Peyer's patch (tissue), 4 donors: ENCODE data around the gene ARHGAP40. TPM values are rescaled to one million over a fixed set of nuclear protein-coding genes. Genes with fewer than 3 reads are reported as not detected.

Experiments used
- DNase-seq, 3 donors: peaks; one replicate each; pipeline ENCODE4 v3.0.0-alpha.2; 2017 to 2019
- H3K27ac ChIP-seq, 4 donors: fragments of 200-600 bp; sonication (generic); one replicate each; pipeline ENCODE4 v1.5.1; 2016 to 2019
- H3K27me3 ChIP-seq, 2 donors: fragments of 200-600 bp; sonication (generic); one replicate each; pipeline ENCODE4 v1.5.1; 2019
- H3K36me3 ChIP-seq, 3 donors: fragments of 200-600 bp; sonication (generic); one replicate each; pipeline ENCODE4 v1.5.1; 2016 to 2019
- H3K4me1 ChIP-seq, 4 donors: fragments of 200-600 bp; sonication (generic); one replicate each; pipeline ENCODE4 v1.5.1; 2016 to 2019
- H3K4me3 ChIP-seq, 4 donors: fragments of 200-600 bp; sonication (generic); 1 replicate in 3 of 4; 2 replicates in 1 of 4; pipeline ENCODE4 v1.5.1; 2016 to 2019; ENCODE audit warnings: mild to moderate bottlenecking in 1 of 4
- H3K9me3 ChIP-seq, 4 donors: fragments of 200-600 bp; sonication (generic); one replicate each; pipeline ENCODE4 v1.5.1; 2016 to 2019; ENCODE audit warnings: mild to moderate bottlenecking in 1 of 4
- CTCF ChIP-seq, 6 experiments: fragments of 450-650 bp in 4 of 6; fragments of 200-600 bp in 2 of 6; sonication (generic) in 1 of 6; IDR thresholded peaks; one replicate each; pipeline ENCODE4 v1.5.1; 2017 to 2019; ENCODE audit warnings: antibody characterized with exemption in 6 of 6, mild to moderate bottlenecking in 3 of 6, moderate library complexity in 1 of 6
- POLR2A ChIP-seq, 2 donors: fragments of 450-650 bp; IDR thresholded peaks; one replicate each; pipeline ENCODE4 v1.5.1; 2017; ENCODE audit warnings: antibody characterized with exemption in 2 of 2, mild to moderate bottlenecking in 2 of 2, moderate library complexity in 2 of 2
- total RNA-seq, 4 donors: library from RNA; depleted of rRNA; stranded (reverse); fragments of >200 nt; gene quantifications; one replicate each; pipeline ENCODE4 v1.1.0, GENCODE V29; 2016

ARHGAP40 gene
- total RNA-seq, 4 donors from 2014 or later = not detected

DNA sequence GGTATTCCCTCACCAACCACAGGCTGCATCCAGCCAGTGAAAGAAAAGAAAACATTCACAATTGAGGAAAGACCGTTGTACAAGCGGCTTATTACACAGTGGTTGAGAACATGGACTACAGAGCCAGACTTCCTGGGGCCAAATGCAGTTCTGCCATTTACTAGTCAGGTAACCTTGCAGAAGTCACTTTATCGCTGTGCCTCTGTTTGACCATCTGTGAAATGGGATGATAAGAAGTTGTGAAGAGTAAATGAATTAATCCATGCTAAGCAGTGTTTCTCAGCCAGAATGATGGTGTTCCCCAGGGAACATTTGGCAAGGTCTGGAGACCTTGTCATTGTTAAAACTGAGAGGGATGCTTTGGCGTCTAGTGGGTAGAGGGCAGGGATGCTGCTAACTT, 14.8 kb downstream of the ARHGAP40 start:
- Histone ChIP-seq H3K4me3 (no peak overlapping the region), H3K27me3 (no peaks in the 10 kb centered on the region), H3K27ac (no peak overlapping the region), H3K4me1 (no peaks in the 10 kb centered on the region), H3K36me3 (no peaks in the 10 kb centered on the region), H3K9me3 (no peaks in the 10 kb centered on the region)
- DNase-seq = no peak
- TF ChIP-seq POLR2A (IDR thresholded peaks at IDR 0.05) (no peak), CTCF (IDR thresholded peaks at IDR 0.05) (no peak)

DNA sequence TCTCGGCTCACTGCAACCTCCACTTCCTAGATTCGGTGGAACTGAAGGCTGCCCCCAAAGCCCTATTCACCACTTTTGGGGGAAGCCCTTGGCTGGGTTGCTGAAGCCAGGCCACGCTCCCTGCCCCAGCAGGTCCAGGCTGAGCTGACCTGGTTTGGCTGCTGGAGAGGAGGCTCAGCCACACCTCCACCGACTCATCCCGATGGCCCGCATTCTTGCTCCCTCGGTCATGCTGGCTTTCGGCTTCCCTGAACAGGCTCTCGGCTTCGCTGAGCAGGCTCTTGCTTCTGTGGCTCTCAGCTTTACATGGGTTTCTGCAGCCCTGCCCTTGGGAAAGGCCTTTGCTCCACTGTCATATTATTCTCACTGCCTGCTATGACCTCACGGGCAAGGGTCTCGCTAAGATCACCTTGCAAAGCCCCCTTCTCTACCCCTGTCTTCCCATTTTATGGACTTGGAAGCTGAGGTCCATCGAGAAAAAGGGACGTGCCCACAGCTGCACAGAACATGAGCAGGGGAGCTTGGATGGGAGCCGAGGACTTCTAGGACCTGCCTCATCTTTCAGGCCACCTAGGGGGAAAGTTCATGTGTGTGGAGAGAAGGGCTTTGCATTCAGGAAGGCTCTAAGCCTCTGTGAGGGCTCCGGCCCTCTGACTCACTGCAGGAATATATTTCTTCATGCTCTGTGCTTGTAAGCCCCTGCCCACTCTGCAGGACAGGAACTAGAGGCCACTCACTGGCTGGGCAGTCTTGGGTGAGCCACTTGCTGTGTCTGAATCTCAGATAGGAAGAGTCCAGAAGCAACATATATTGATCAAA, 15.6 kb downstream of the ARHGAP40 start:
- Histone ChIP-seq H3K9me3 (no peaks in the 10 kb centered on the region), H3K27ac (no peak overlapping the region), H3K4me1 (no peaks in the 10 kb centered on the region), H3K4me3 (no peak overlapping the region), H3K36me3 (no peaks in the 10 kb centered on the region), H3K27me3 (no peaks in the 10 kb centered on the region)
- no peak for DNase-seq
- TF ChIP-seq CTCF (IDR thresholded peaks at IDR 0.05) (no peak), POLR2A (IDR thresholded peaks at IDR 0.05) (no peak)

- Histone ChIP-seq H3K27ac (no peak overlapping the region), H3K4me3 (no peak overlapping the region), H3K36me3 (no peaks in the 10 kb centered on the region), H3K27me3 (no peaks in the 10 kb centered on the region), H3K4me1 (no peaks in the 10 kb centered on the region), H3K9me3 (no peaks in the 10 kb centered on the region)
- no peak for DNase-seq
- TF ChIP-seq POLR2A (IDR thresholded peaks at IDR 0.05) = no peak
- TF ChIP-seq CTCF (IDR thresholded peaks at IDR 0.05) = no peak
Measured at GRCh38 chr20:38617830-38618196, 16.2 kb downstream of the ARHGAP40 start.

GRCh38 chr20:38620441-38620840, 18.8 kb downstream of the ARHGAP40 start:
- no peak overlapping the region for H3K27ac ChIP-seq
- no peak for TF ChIP-seq CTCF (IDR thresholded peaks at IDR 0.05)
- no peak for TF ChIP-seq POLR2A (IDR thresholded peaks at IDR 0.05)
- H3K4me3 ChIP-seq = no peak overlapping the region
- H3K27me3 ChIP-seq = no peaks in the 10 kb centered on the region
- H3K4me1 ChIP-seq = no peaks in the 10 kb centered on the region
- DNase-seq = no peak
- H3K9me3 ChIP-seq = no peaks in the 10 kb centered on the region
- no peaks in the 10 kb centered on the region for H3K36me3 ChIP-seq

DNA sequence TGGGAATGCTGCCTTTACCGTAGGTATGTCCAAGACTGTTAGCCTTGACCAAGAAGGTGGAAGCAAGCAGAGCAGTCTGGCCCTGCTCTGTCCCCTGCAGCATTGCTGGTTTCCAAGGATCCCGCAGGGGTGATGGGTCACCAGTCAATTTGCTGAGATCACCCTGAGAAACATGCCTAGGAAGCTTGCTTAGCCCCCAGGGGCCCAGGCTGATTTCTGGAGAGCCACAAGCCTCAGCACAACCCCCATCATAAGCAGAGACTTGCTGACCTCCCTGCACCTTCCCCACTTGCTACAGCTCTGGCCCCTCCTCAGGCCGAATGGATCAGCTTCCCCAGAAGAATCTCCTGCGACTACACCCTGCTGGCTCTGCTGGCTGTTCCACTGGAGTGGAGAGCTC, 21.5 kb downstream of the ARHGAP40 start:
- H3K27ac ChIP-seq = no peak overlapping the region
- no peaks in the 10 kb centered on the region for H3K27me3 ChIP-seq
- no peaks in the 10 kb centered on the region for H3K36me3 ChIP-seq
- no peaks in the 10 kb centered on the region for H3K9me3 ChIP-seq
- H3K4me3 ChIP-seq = no peak overlapping the region
- no peak for DNase-seq
- TF ChIP-seq CTCF (IDR thresholded peaks at IDR 0.05) (no peak), POLR2A (IDR thresholded peaks at IDR 0.05) (no peak)
- no peaks in the 10 kb centered on the region for H3K4me1 ChIP-seq
